B cell (primary cell): ENCODE measurements around the gene PALM3. TPM values are rescaled to one million over a fixed set of nuclear protein-coding genes. Genes with fewer than 3 reads are reported as not detected.

Experiments
- ATAC-seq: fragments of 200-7000 bp; cut with Tn5 transposase; one replicate; pipeline ENCODE4 v1.10.0; 2021; ENCODE audit warnings: low read depth, mild to moderate bottlenecking, moderate number of reproducible peaks, moderate library complexity
- CTCF ChIA-PET: fragments of 350-600 bp; sonication (Branson Sonifier 250); formaldehyde crosslinking; loops from one replicate; lab custom pipeline; 2021; ENCODE audit warnings: antibody characterized with exemption, inconsistent platforms; lab: Charles Lee
- POLR2A ChIA-PET: fragments of 350-600 bp; sonication (Branson Sonifier 250); formaldehyde crosslinking; loops from one replicate; lab custom pipeline; 2021; ENCODE audit warnings: antibody characterized with exemption; lab: Charles Lee
- DNase-seq: peaks from one replicate; pipeline ENCODE4 v3.0.0; 2013
- H2AFZ ChIP-seq: 2 replicates; pipeline ENCODE4 v1.6.1; 2012; ENCODE audit warnings: mild to moderate bottlenecking, low read depth, low read length; ENCODE audit not compliant: insufficient read depth, poor library complexity, severe bottlenecking
- H3K27ac ChIP-seq, 2 donors: 1 replicate in 1 of 2; 2 replicates in 1 of 2; pipeline ENCODE4 v1.5.1; 2012 to 2013; ENCODE audit warnings: low read length in 2 of 2, mild to moderate bottlenecking in 2 of 2, moderate library complexity in 1 of 2
- H3K27me3 ChIP-seq, 4 experiments: fragments of 200-600 bp in 1 of 4; sonication (generic) in 1 of 4; replicated peaks in 1 of 4; 1 replicate in 2 of 4; 2 replicates in 2 of 4; pipeline versions ENCODE4 v1.6.1 to v1.7.0; 2013 to 2016; ENCODE audit warnings: low read length in 3 of 4, mild to moderate bottlenecking in 2 of 4, mixed read lengths in 1 of 4, moderate library complexity in 1 of 4; ENCODE audit not compliant: insufficient read depth in 4 of 4, control insufficient read depth in 3 of 4; ENCODE audit errors: control extremely low read depth in 1 of 4
- H3K36me3 ChIP-seq, 2 experiments: replicated peaks in 1 of 2; 1 replicate in 1 of 2; 2 replicates in 1 of 2; pipeline versions ENCODE4 v1.6.1 to v1.7.1; 2013; ENCODE audit warnings: low read length in 1 of 2; ENCODE audit not compliant: insufficient read depth in 2 of 2, control insufficient read depth in 1 of 2; ENCODE audit errors: control extremely low read depth in 1 of 2, extremely low read depth in 1 of 2
- H3K4me1 ChIP-seq, 2 donors: fragments of 200-600 bp in 1 of 2; sonication (generic) in 1 of 2; 1 replicate in 1 of 2; 2 replicates in 1 of 2; pipeline versions ENCODE4 v1.5.1 to v1.6.1; 2013 to 2017; ENCODE audit warnings: low read length in 2 of 2; ENCODE audit not compliant: control insufficient read depth in 2 of 2, insufficient read depth in 2 of 2
- H3K4me2 ChIP-seq: replicated peaks from 2 replicates; pipeline ENCODE3; 2012; ENCODE audit warnings: mild to moderate bottlenecking, low read depth, low read length; ENCODE audit not compliant: poor library complexity, severe bottlenecking
- H3K4me3 ChIP-seq, 5 experiments: fragments of 200-600 bp in 1 of 5; sonication (generic) in 1 of 5; 1 replicate in 3 of 5; 2 replicates in 2 of 5; pipeline versions ENCODE4 v1.5.1 to v1.7.0; 2011 to 2016; ENCODE audit warnings: low read length in 4 of 5, mild to moderate bottlenecking in 4 of 5, low read depth in 2 of 5, control low read depth in 1 of 5, moderate library complexity in 1 of 5; ENCODE audit not compliant: insufficient read depth in 1 of 5; ENCODE audit errors: control extremely low read depth in 1 of 5, extremely low read depth in 1 of 5
- H3K79me2 ChIP-seq: fragments of 200-600 bp; sonication (generic); one replicate; pipeline ENCODE4 v1.6.0; 2016; ENCODE audit warnings: low read length; ENCODE audit not compliant: control insufficient read depth, insufficient read depth
- H3K9ac ChIP-seq: fragments of 200-600 bp; sonication (generic); 2 replicates; pipeline ENCODE4 v1.6.1; 2017; ENCODE audit warnings: mild to moderate bottlenecking, low read length, moderate library complexity
- H3K9me3 ChIP-seq, 3 donors: one replicate each; pipeline versions ENCODE4 v1.6.1 to v1.7.1; 2013; ENCODE audit warnings: low read length in 2 of 3; ENCODE audit not compliant: control insufficient read depth in 2 of 3, insufficient read depth in 1 of 3; ENCODE audit errors: control extremely low read depth in 1 of 3
- H4K20me1 ChIP-seq: 2 replicates; pipeline ENCODE4 v1.6.0; 2012; ENCODE audit warnings: mild to moderate bottlenecking, low read length; ENCODE audit not compliant: insufficient read depth, control insufficient read depth, poor library complexity, severe bottlenecking
- H3K27ac Mint-ChIP-seq: one replicate; pipeline ENCODE4 v1.8.0; 2021; ENCODE audit warnings: mixed read lengths
- H3K27me3 Mint-ChIP-seq: one replicate; pipeline ENCODE4 v1.8.0; 2021; ENCODE audit warnings: mixed read lengths
- H3K4me1 Mint-ChIP-seq: one replicate; pipeline ENCODE4 v1.8.0; 2021; ENCODE audit warnings: mixed read lengths
- H3K4me3 Mint-ChIP-seq: one replicate; pipeline ENCODE4 v1.8.0; 2021; ENCODE audit warnings: mixed read lengths
- H3K9me3 Mint-ChIP-seq: one replicate; pipeline ENCODE4 v1.8.0; 2022; ENCODE audit warnings: mixed read lengths; ENCODE audit not compliant: insufficient read depth
- EZH2 ChIP-seq: IDR thresholded peaks from 2 replicates; pipeline ENCODE4 v1.6.1; 2012; ENCODE audit warnings: borderline replicate concordance, low read depth, mild to moderate bottlenecking, moderate library complexity, low read length; ENCODE audit not compliant: insufficient read depth, poor library complexity, severe bottlenecking
- WGBS: methylation state at CpG from one replicate; pipeline ENCODE4 v1.1.5; 2013; ENCODE audit warnings: missing lambda C conversion rate; ENCODE audit not compliant: insufficient coverage; 5-methylcytosine and 5-hydroxymethylcytosine counted together
- intact Hi-C: fragments of 100-400 bp; cut with micrococcal nuclease; formaldehyde crosslinking; loops from one replicate; pipeline ENCODE4 v1.10.0; 2022
- polyA plus RNA-seq: library from polyadenylated mRNA; depleted of rRNA; stranded (reverse); fragments of >200 nt; gene quantifications from 2 replicates; pipeline ENCODE4 v1.2.3, GENCODE V29; 2012
- total RNA-seq, 2 donors: library from RNA; stranded (reverse); fragments of 120-200 nt in 1 of 2; gene quantifications; 1 replicate in 1 of 2; 2 replicates in 1 of 2; pipeline versions ENCODE4 v1.2.3 to v1.2.4, GENCODE V29; 2013 to 2022
- TF ChIP-seq, protein P1 (sequence below): fragments of 200-600 bp; IDR thresholded peaks from one replicate; pipeline ENCODE4 v1.8.0; 2022; ENCODE audit warnings: antibody characterized with exemption, mild to moderate bottlenecking

The PALM3 gene
- total and polyA plus RNA-seq, 2 donors (not counting 1 experiment from before 2014, with no cell fraction given) = not detected

DNA sequence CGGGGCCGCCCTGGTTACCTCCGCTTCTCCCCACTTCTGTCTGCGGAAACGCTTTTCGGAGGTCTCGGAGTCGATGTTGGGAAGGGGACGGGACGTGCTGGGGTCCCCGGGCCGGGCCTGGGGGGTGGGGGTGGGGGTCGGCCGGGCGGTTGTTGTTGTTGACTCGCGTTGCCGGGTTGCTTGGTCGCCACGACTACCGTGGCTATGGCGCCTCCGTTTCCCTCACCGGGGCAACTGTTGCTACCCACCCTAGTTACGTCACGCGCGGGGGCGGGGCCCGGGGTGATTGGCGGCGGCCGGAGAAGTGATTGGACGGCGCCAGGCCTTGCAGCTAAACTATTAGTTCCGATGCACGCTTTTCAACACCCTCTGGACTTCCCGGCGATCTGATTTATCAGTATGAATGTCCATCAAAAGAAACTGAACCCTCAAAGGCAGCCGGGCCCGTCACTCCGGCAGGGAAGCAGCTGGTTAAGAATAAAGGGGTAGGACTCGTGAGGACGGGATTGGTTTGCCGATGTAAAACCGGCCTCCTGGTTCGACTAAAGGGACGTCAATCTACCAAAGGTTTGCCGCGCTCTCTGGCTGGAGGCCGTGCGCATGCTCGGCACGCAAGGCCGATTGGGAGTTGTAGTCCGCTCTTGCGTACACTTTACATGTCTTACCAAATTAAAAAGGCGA, 55.7 kb downstream of the PALM3 start, which contains the start of gene RFX1:
Gene RFX1, minus strand, starts transcription at position 236 of the 681 bp plus-strand sequence. CDS start 12,477 bp downstream, outside the sequence.
- Histone ChIP-seq H3K9me3 (no peaks in the 10 kb centered on the region), H3K4me2 (peak within 1 kb of the TSS; percentile 87), H3K79me2 (peaks cover 10% of the 10 kb centered on the region), H3K4me1 (peaks cover 42 to 49% of the 10 kb centered on the region in 2 donors), H2AFZ (peak within 1 kb of the TSS; percentile 74), H4K20me1 (no peaks in the 10 kb centered on the region), H3K27me3 (no peaks in the 10 kb centered on the region), H3K36me3 (no peaks in the 10 kb centered on the region), H3K9ac (peak within 1 kb of the TSS; percentile 100), H3K4me3 (peak within 1 kb of the TSS; percentile 74 to 96 (median 82)), H3K27ac (peak within 1 kb of the TSS; percentile 99 to 100)
- peak within 1 kb of the TSS; percentile 90 for H3K4me3 Mint-ChIP-seq
- POLR2A ChIA-PET = interaction anchor here (0.5 to 5.0 kb wide), 16 partner anchors 9 to 1943 kb away, joined by 3 to 42 read pairs (median 6); partner anchors contain the start of genes ASF1B, IL27RA and RLN3
- peaks cover 47% of the 10 kb centered on the region for H3K4me1 Mint-ChIP-seq
- ATAC-seq (peak; percentile 70), DNase-seq (peak; percentile 99)
- TF ChIP-seq EZH2 = no peak
- TF ChIP-seq, protein P1, sequence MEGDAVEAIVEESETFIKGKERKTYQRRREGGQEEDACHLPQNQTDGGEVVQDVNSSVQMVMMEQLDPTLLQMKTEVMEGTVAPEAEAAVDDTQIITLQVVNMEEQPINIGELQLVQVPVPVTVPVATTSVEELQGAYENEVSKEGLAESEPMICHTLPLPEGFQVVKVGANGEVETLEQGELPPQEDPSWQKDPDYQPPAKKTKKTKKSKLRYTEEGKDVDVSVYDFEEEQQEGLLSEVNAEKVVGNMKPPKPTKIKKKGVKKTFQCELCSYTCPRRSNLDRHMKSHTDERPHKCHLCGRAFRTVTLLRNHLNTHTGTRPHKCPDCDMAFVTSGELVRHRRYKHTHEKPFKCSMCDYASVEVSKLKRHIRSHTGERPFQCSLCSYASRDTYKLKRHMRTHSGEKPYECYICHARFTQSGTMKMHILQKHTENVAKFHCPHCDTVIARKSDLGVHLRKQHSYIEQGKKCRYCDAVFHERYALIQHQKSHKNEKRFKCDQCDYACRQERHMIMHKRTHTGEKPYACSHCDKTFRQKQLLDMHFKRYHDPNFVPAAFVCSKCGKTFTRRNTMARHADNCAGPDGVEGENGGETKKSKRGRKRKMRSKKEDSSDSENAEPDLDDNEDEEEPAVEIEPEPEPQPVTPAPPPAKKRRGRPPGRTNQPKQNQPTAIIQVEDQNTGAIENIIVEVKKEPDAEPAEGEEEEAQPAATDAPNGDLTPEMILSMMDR = no peak
- CTCF ChIA-PET = interaction anchor here (0.6 to 2.2 kb wide), 6 partner anchors 24 to 1236 kb away, joined by 3 to 12 read pairs (median 4); partner anchors contain the start of gene IL27RA
- no peaks in the 10 kb centered on the region for H3K9me3 Mint-ChIP-seq
- WGBS = under 1% methylated on average over 49 of the region's 58 CpGs
- intact Hi-C loops = loop anchor here (1.0 to 5.0 kb wide), 10 partner anchors 9 to 904 kb away; partner anchors contain the start of genes ADGRE5, DCAF15, LYL1 and ZSWIM4
- peak within 1 kb of the TSS; percentile 97 for H3K27ac Mint-ChIP-seq
- H3K27me3 Mint-ChIP-seq = no peaks in the 10 kb centered on the region
